ENCODE measurements around the gene PTH2. TPM values are rescaled to one million over a fixed set of nuclear protein-coding genes. Genes with fewer than 3 reads are reported as not detected.

The PTH2 gene
- total and polyA plus RNA-seq, 10 of the 15 experiments (the other 5 are each of a cell fraction or from before 2014, with no cell fraction given), result not detected

DNA sequence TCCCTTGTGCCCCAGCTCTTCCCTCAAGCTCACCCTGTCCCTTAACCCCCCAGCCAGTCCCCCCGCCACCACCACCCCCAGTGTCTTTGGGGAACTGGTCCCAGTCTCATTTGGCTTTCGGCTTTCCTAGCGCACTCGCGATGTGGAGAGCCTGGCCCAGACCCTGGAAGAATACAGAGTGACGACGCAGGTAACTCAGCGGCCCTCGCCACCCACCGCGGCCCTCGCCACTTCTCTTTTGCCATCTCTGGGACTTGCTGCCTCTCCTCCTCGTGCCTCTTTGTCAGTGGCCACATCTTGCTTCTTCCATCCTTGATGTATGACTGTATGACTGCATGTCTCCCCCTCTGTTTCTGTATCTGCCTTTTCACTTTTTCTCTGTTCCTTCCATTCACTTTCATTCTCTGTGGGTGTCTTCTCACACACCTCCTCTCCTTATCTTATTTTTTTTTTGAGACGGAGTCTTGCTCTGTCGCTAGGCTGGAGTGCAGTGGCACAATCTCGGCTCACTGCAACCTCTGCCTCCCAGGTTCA is 15.7 kb downstream of the PTH2 start:
- DNase-seq (ENCODE audit: low read depth, low spot score) (no peak), FAIRE-seq (no peak), ATAC-seq (no peak)
- BruUV-seq (replicated peaks), result no TSS peak
- Histone ChIP-seq H3K4me1 (ENCODE audit: control insufficient read depth, insufficient read depth, low read length) (peaks cover 21% of the 10 kb centered on the region), H3K36me3 (ENCODE audit: control insufficient read depth in 2 of 2, insufficient read depth in 2 of 2, low read length in 1 of 2) (no peaks in the 10 kb centered on the region), H3K27me3 (replicated peaks in 1 of 2; ENCODE audit: control insufficient read depth in 2 of 2, insufficient read depth in 2 of 2, low read length in 1 of 2) (no peaks in the 10 kb centered on the region), H4K20me1 (ENCODE audit: control insufficient read depth, insufficient read depth) (no peaks in the 10 kb centered on the region), H3K4me3 (no peak overlapping the region), H3K9ac (ENCODE audit: control insufficient read depth, insufficient read depth, low read length) (no peak overlapping the region), H2AFZ (ENCODE audit: control insufficient read depth, low read depth, low read length) (no peak overlapping the region), H3K27ac (ENCODE audit: control insufficient read depth, insufficient read depth) (no peak overlapping the region), H3K79me2 (ENCODE audit: control insufficient read depth, insufficient read depth, low read length) (no peaks in the 10 kb centered on the region), H3K9me3 (replicated peaks; ENCODE audit: control insufficient read depth, insufficient read depth, low read length) (no peaks in the 10 kb centered on the region), H3K4me2 (ENCODE audit: control insufficient read depth, insufficient read depth) (no peak overlapping the region)
- CTCF ChIA-PET, result interaction anchor here (2.6 kb wide), 1 partner anchor 16 kb away, joined by 11 read pairs; no protein-coding TSS in a partner anchor
- intact Hi-C loops (cut with micrococcal nuclease; ENCODE audit: unreplicated experiment), result no loop called here
- WGBS (ENCODE audit: insufficient coverage, insufficient replicate concordance, low lambda C conversion rate, missing lambda C conversion rate), result 87% methylated on average over 14 of the region's 16 CpGs
- in situ Hi-C loops (cut with MboI), result no loop called here
- RAD21 ChIA-PET (ENCODE audit: unreplicated experiment), result no interaction called here
- POLR2A ChIA-PET, result no interaction called here
- SMC1A ChIA-PET (ENCODE audit: uncharacterized antibody, unreplicated experiment), result no interaction called here
- TF ChIP-seq, protein P1, sequence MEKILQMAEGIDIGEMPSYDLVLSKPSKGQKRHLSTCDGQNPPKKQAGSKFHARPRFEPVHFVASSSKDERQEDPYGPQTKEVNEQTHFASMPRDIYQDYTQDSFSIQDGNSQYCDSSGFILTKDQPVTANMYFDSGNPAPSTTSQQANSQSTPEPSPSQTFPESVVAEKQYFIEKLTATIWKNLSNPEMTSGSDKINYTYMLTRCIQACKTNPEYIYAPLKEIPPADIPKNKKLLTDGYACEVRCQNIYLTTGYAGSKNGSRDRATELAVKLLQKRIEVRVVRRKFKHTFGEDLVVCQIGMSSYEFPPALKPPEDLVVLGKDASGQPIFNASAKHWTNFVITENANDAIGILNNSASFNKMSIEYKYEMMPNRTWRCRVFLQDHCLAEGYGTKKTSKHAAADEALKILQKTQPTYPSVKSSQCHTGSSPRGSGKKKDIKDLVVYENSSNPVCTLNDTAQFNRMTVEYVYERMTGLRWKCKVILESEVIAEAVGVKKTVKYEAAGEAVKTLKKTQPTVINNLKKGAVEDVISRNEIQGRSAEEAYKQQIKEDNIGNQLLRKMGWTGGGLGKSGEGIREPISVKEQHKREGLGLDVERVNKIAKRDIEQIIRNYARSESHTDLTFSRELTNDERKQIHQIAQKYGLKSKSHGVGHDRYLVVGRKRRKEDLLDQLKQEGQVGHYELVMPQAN (conservative IDR thresholded peaks at IDR 0.05), result no peak
- TF ChIP-seq, protein P2, sequence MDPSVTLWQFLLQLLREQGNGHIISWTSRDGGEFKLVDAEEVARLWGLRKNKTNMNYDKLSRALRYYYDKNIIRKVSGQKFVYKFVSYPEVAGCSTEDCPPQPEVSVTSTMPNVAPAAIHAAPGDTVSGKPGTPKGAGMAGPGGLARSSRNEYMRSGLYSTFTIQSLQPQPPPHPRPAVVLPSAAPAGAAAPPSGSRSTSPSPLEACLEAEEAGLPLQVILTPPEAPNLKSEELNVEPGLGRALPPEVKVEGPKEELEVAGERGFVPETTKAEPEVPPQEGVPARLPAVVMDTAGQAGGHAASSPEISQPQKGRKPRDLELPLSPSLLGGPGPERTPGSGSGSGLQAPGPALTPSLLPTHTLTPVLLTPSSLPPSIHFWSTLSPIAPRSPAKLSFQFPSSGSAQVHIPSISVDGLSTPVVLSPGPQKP (IDR thresholded peaks at IDR 0.05; ENCODE audit: low read depth, low read length), result no peak
- TF ChIP-seq RCOR1 (conservative IDR thresholded peaks at IDR 0.05; ENCODE audit: low read depth, low read length), result no peak
- no peak for TF ChIP-seq NRF1 (conservative IDR thresholded peaks at IDR 0.05; ENCODE audit: low read depth, low read length)
- TF ChIP-seq FOXM1 (IDR thresholded peaks at IDR 0.05; ENCODE audit: low read depth, low read length), result no peak
- TF ChIP-seq, protein P3, sequence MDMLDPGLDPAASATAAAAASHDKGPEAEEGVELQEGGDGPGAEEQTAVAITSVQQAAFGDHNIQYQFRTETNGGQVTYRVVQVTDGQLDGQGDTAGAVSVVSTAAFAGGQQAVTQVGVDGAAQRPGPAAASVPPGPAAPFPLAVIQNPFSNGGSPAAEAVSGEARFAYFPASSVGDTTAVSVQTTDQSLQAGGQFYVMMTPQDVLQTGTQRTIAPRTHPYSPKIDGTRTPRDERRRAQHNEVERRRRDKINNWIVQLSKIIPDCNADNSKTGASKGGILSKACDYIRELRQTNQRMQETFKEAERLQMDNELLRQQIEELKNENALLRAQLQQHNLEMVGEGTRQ (IDR thresholded peaks at IDR 0.05; ENCODE audit: borderline replicate concordance, low read depth, low read length), result no peak
- TF ChIP-seq, protein P4, sequence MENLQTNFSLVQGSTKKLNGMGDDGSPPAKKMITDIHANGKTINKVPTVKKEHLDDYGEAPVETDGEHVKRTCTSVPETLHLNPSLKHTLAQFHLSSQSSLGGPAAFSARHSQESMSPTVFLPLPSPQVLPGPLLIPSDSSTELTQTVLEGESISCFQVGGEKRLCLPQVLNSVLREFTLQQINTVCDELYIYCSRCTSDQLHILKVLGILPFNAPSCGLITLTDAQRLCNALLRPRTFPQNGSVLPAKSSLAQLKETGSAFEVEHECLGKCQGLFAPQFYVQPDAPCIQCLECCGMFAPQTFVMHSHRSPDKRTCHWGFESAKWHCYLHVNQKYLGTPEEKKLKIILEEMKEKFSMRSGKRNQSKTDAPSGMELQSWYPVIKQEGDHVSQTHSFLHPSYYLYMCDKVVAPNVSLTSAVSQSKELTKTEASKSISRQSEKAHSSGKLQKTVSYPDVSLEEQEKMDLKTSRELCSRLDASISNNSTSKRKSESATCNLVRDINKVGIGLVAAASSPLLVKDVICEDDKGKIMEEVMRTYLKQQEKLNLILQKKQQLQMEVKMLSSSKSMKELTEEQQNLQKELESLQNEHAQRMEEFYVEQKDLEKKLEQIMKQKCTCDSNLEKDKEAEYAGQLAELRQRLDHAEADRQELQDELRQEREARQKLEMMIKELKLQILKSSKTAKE (IDR thresholded peaks at IDR 0.05; ENCODE audit: low read depth, poor library complexity, severe bottlenecking), result no peak
- TF ChIP-seq, protein P5, sequence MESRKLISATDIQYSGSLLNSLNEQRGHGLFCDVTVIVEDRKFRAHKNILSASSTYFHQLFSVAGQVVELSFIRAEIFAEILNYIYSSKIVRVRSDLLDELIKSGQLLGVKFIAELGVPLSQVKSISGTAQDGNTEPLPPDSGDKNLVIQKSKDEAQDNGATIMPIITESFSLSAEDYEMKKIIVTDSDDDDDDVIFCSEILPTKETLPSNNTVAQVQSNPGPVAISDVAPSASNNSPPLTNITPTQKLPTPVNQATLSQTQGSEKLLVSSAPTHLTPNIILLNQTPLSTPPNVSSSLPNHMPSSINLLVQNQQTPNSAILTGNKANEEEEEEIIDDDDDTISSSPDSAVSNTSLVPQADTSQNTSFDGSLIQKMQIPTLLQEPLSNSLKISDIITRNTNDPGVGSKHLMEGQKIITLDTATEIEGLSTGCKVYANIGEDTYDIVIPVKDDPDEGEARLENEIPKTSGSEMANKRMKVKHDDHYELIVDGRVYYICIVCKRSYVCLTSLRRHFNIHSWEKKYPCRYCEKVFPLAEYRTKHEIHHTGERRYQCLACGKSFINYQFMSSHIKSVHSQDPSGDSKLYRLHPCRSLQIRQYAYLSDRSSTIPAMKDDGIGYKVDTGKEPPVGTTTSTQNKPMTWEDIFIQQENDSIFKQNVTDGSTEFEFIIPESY (IDR thresholded peaks at IDR 0.05), result no peak
- TF ChIP-seq, protein P6, sequence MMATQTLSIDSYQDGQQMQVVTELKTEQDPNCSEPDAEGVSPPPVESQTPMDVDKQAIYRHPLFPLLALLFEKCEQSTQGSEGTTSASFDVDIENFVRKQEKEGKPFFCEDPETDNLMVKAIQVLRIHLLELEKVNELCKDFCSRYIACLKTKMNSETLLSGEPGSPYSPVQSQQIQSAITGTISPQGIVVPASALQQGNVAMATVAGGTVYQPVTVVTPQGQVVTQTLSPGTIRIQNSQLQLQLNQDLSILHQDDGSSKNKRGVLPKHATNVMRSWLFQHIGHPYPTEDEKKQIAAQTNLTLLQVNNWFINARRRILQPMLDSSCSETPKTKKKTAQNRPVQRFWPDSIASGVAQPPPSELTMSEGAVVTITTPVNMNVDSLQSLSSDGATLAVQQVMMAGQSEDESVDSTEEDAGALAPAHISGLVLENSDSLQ (IDR thresholded peaks at IDR 0.05), result no peak

Measured in GM12878 (cell line).